Thyroid gland (tissue), 4 donors: ENCODE data around the gene RB1. TPM values are rescaled to one million over a fixed set of nuclear protein-coding genes. Genes with fewer than 3 reads are reported as not detected.
A peak's percentile ranks its signal among the peaks of the same experiment; 100 is the strongest.

ENCODE experiments used
- DNase-seq, 2 donors: peaks; one replicate each; pipeline ENCODE4 v3.0.0-alpha.2; 2019
- H3K27ac ChIP-seq, 3 donors: fragments of 200-600 bp; sonication (generic); 1 replicate in 2 of 3; 2 replicates in 1 of 3; pipeline ENCODE4 v1.5.1; 2016 to 2019; ENCODE audit warnings: mild to moderate bottlenecking in 1 of 3, moderate library complexity in 1 of 3
- H3K27me3 ChIP-seq: fragments of 200-600 bp; sonication (generic); one replicate; pipeline ENCODE4 v1.5.1; 2019
- H3K36me3 ChIP-seq, 2 donors: fragments of 200-600 bp; sonication (generic); one replicate each; pipeline ENCODE4 v1.5.1; 2016 to 2019
- H3K4me1 ChIP-seq, 2 donors: fragments of 200-600 bp; sonication (generic); one replicate each; pipeline ENCODE4 v1.5.1; 2017 to 2019
- H3K4me3 ChIP-seq, 3 donors: fragments of 200-600 bp; sonication (generic); replicated peaks in 1 of 3; 1 replicate in 2 of 3; 2 replicates in 1 of 3; pipeline ENCODE4 v1.5.1; 2016; ENCODE audit warnings: mild to moderate bottlenecking in 1 of 3
- H3K9me3 ChIP-seq: fragments of 200-600 bp; sonication (generic); one replicate; pipeline ENCODE4 v1.5.1; 2017
- POLR2A ChIP-seq, 2 donors: fragments of 450-650 bp; IDR thresholded peaks; one replicate each; pipeline ENCODE4 v1.6.1; 2017; ENCODE audit warnings: antibody characterized with exemption in 2 of 2, mild to moderate bottlenecking in 2 of 2, moderate library complexity in 1 of 2
- WGBS, 2 donors: methylation state at CpG; one replicate each; pipeline ENCODE4 v1.1.5; 2017; 5-methylcytosine and 5-hydroxymethylcytosine counted together
- intact Hi-C: fragments of 100-400 bp; cut with DNase I; formaldehyde crosslinking; loops from one replicate; pipeline ENCODE4 v1.15.1; 2023
- total RNA-seq, 4 donors: library from RNA; depleted of rRNA; stranded (reverse); fragments of >200 nt; gene quantifications; one replicate each; pipeline ENCODE4 v1.2.3, GENCODE V29; 2016
- TF ChIP-seq, protein P1 (sequence below), 6 experiments: fragments of 200-600 bp in 3 of 6; fragments of 450-650 bp in 3 of 6; sonication (generic) in 3 of 6; IDR thresholded peaks; one replicate each; pipeline ENCODE4 v1.5.1; 2016 to 2019; ENCODE audit warnings: antibody characterized with exemption in 6 of 6, mild to moderate bottlenecking in 2 of 6, inconsistent platforms in 1 of 6, moderate library complexity in 1 of 6

The RB1 gene
- total RNA-seq, 4 donors from 2014 or later: 38.5 to 62.1 (median 41.8) TPM

DNA sequence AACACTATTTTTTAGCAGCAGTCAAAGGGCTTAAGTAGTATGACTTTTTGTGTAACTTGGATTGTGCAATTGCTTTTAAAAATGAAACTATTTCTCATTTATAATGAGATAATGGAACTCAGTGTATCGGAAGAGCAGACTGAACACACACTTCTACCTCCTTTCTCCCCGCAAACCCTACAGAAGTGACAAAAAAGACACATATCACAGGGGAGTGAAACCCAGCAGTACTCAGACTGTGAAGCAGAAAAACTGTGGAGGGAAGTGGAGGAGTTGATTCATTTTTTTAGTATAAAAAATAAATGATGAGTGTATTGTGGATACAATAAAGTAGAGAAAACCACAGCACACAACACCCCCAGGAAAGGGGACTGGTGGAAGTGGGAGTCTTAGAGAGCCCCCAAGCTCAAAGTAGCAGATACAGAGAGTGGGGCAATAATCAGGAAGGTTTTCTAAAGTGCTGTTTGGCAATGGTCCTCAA is 99.6 kb downstream of the RB1 start:
- Histone ChIP-seq H3K9me3 (no peaks in the 10 kb centered on the region), H3K4me3 (no peak overlapping the region), H3K4me1 (peaks cover 67% of the 10 kb centered on the region in 2 donors), H3K27me3 (no peaks in the 10 kb centered on the region), H3K27ac (peak overlapping the region; percentile 70 to 84 (median 81)), H3K36me3 (no peaks in the 10 kb centered on the region)
- 48 to 54% methylated on average over 2 of the region's 2 CpGs for WGBS, 2 donors
- no peak for DNase-seq
- no peak for TF ChIP-seq POLR2A (IDR thresholded peaks at IDR 0.05)
- TF ChIP-seq, protein P1, sequence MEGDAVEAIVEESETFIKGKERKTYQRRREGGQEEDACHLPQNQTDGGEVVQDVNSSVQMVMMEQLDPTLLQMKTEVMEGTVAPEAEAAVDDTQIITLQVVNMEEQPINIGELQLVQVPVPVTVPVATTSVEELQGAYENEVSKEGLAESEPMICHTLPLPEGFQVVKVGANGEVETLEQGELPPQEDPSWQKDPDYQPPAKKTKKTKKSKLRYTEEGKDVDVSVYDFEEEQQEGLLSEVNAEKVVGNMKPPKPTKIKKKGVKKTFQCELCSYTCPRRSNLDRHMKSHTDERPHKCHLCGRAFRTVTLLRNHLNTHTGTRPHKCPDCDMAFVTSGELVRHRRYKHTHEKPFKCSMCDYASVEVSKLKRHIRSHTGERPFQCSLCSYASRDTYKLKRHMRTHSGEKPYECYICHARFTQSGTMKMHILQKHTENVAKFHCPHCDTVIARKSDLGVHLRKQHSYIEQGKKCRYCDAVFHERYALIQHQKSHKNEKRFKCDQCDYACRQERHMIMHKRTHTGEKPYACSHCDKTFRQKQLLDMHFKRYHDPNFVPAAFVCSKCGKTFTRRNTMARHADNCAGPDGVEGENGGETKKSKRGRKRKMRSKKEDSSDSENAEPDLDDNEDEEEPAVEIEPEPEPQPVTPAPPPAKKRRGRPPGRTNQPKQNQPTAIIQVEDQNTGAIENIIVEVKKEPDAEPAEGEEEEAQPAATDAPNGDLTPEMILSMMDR (IDR thresholded peaks at IDR 0.05): no peak
- intact Hi-C loops: no loop called here

DNA sequence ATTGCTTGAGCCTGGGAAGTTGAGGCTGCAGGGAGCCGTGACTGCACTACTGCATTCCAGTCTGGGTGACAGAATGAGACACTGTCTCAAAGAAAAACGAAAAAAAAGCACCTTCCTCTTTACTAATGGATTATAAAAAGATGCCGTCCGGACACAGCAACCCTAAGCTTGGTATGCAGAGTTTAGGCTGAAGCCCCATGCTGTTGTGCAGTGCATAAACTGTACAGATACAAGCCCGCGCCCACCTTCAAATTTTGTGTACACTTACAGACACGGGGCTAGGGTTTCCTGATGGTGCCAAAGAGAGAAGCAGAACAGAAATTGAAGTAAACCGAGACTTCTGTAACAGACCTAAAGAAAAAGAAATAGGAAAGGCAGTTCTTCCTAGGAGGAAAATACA is 100.4 kb downstream of the RB1 start:
- Histone ChIP-seq H3K27ac (peak overlapping the region; percentile 70 to 84 (median 81)), H3K27me3 (no peaks in the 10 kb centered on the region), H3K36me3 (no peaks in the 10 kb centered on the region), H3K4me1 (peaks cover 60% of the 10 kb centered on the region in 2 donors), H3K9me3 (no peaks in the 10 kb centered on the region), H3K4me3 (no peak overlapping the region)
- intact Hi-C loops: no loop called here
- WGBS, 2 donors: 86 to 87% methylated on average over 8 of the region's 8 CpGs
- no peak for DNase-seq
- no peak for TF ChIP-seq POLR2A (IDR thresholded peaks at IDR 0.05)
- TF ChIP-seq, protein P1 (IDR thresholded peaks at IDR 0.05): no peak

DNA sequence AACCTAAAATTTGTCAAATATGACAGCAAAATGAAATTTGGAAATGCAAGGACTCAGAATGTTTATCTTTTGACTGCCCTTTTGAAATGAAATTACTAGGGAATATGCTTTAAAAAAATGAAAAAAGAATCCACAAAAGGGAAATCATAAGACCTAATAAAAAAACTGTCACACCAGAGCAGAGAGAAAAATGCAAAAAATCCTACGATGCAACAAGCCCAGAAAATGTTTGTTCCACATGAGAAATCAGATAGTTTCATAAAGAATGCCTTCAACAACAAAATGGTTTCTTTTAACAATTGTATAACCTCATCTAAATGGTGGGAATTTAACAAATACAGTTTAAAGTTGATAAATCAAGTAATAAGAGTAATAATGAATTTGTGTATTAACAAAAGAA is 101.4 kb downstream of the RB1 start:
- peak overlapping the region; percentile 16 to 84 (median 81) for H3K27ac ChIP-seq
- WGBS, 2 donors: 22 to 33% methylated on average over 1 of the region's 1 CpG
- DNase-seq: no peak
- TF ChIP-seq POLR2A (IDR thresholded peaks at IDR 0.05): no peak
- TF ChIP-seq, protein P1 (IDR thresholded peaks at IDR 0.05): no peak
- intact Hi-C loops: no loop called here
- H3K27me3 ChIP-seq: no peaks in the 10 kb centered on the region
- peaks cover 52 to 57% of the 10 kb centered on the region in 2 donors for H3K4me1 ChIP-seq
- H3K36me3 ChIP-seq: no peaks in the 10 kb centered on the region
- no peak overlapping the region for H3K4me3 ChIP-seq
- no peaks in the 10 kb centered on the region for H3K9me3 ChIP-seq

DNA sequence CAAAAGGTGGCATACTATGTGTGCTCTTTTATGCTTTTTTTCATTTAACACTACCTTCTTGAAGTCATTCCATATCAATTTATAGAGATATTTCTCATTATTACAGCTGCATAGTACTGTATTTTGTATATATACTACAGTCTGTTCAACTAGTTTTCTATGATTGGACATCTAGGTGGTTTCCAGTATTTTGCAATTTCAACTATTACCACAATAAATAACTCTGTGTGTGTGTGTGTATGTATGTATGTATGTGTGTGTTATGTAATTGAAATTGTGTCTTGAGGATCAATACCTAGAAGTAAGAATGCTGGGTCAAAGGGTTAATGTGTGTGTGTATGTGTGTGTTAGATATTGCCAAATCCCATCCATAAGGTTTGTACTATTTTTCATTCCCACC is 102.3 kb downstream of the RB1 start:
- no peak for DNase-seq
- TF ChIP-seq, protein P1 (IDR thresholded peaks at IDR 0.05): no peak
- no peak for TF ChIP-seq POLR2A (IDR thresholded peaks at IDR 0.05)
- intact Hi-C loops: no loop called here
- H3K27ac ChIP-seq: peak overlapping the region; percentile 16 to 84 (median 61)
- H3K4me1 ChIP-seq: peaks cover 51 to 52% of the 10 kb centered on the region in 2 donors
- H3K27me3 ChIP-seq: no peaks in the 10 kb centered on the region
- H3K36me3 ChIP-seq: no peaks in the 10 kb centered on the region
- no peak overlapping the region for H3K4me3 ChIP-seq
- no peaks in the 10 kb centered on the region for H3K9me3 ChIP-seq

DNA sequence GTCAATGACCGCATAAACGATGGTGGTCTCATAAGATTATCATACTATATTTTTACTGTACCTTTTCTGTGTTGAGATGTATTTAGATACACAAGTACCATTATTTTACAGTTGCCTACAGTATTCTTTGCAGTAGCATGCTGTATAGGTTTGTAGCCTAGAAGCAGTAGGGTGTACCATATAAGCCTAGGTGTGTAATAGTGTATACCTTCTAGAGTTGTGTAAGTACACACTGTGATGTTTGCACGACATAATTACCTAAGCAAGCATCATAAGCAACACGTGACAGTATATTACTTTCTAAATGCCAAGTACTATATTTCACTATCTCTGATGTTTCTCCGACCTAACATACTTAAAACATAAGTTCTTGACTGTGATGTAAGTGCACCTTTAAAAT is 106.6 kb downstream of the RB1 start:
- Histone ChIP-seq H3K27me3 (no peaks in the 10 kb centered on the region), H3K9me3 (no peaks in the 10 kb centered on the region), H3K4me1 (peaks cover 32 to 34% of the 10 kb centered on the region in 2 donors), H3K27ac (peak overlapping the region; percentile 0 to 90 (median 77)), H3K36me3 (no peaks in the 10 kb centered on the region), H3K4me3 (peak overlapping the region in 2 of 3 donors; percentile 9 to 28)
- DNase-seq: no peak
- TF ChIP-seq, protein P1 (IDR thresholded peaks at IDR 0.05): no peak
- peak in 1 of 2 donors; percentile 12 for TF ChIP-seq POLR2A (IDR thresholded peaks at IDR 0.05)
- 51 to 73% methylated on average over 5 of the region's 5 CpGs for WGBS, 2 donors
- intact Hi-C loops: loop anchor here (10.0 kb wide), 1 partner anchor 125 kb away; the partner anchor contains the start of gene RCBTB2
